ENCODE data around the gene TAS2R40.
A peak's percentile ranks its signal among the peaks of the same experiment; 100 is the strongest.

The TAS2R40 gene

DNA sequence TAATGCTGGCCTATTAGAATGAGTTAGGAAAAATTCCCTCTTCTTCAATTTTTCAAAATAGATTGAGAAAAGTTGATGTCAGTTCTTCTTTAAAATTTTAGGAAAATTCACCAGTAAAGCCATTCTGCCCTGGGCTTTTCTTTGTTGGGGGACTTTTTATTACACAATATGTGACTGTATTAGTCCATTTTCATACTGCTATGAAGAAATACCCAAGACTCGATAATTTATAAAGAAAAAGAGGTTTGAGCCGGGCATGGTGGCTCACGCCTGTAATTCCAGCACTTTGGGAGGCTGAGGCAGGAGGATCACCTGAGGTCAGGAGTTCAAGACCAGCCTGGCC lies 12.7 kb downstream of the TAS2R40 start:
- H3K9me3 ChIP-seq (ENCODE audit: insufficient read depth, low read length), result peaks cover 25% of the 10 kb centered on the region
- H3K4me1 ChIP-seq (ENCODE audit: insufficient read depth, insufficient read length), result no peaks in the 10 kb centered on the region
- no peak overlapping the region for H3K4me3 ChIP-seq (ENCODE audit: insufficient read length, low read depth)
- DNase-seq (ENCODE audit: low read depth, low spot score), result no peak
- TF ChIP-seq SUZ12 (IDR thresholded peaks at IDR 0.05; ENCODE audit: extremely low read depth, insufficient read depth, insufficient read length), result no peak
- no peak for TF ChIP-seq ZNF274 (IDR thresholded peaks at IDR 0.05; ENCODE audit: low read depth, low read length)
- TF ChIP-seq YY1 (IDR thresholded peaks at IDR 0.05; ENCODE audit: insufficient read depth, insufficient read length), result no peak
- H3K9ac ChIP-seq (ENCODE audit: insufficient read length, low read depth), result no peak overlapping the region
- no peaks in the 10 kb centered on the region for H3K36me3 ChIP-seq (ENCODE audit: insufficient read depth, insufficient read length, low read length)
- no peaks in the 10 kb centered on the region for H3K27me3 ChIP-seq (ENCODE audit: insufficient read depth, insufficient read length)

DNA sequence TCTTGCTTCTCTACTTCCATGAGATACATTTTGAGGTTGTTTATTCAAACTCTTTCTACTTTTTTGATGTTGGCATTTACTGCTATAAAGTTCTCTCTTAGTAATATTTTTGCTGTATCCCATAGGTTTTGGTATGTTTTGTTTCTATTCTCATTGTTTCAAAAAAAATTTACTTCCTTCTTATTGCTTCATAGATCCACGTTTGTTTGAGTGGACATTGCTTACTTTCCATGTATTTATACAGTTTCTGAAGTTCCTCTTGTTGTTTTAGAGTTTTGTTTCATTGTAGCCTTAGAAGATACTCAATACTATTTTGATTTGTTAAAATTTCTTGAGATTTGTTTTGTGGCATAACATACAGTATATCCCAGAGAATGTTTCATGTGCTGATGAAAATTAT lies 13.7 kb downstream of the TAS2R40 start:
- TF ChIP-seq ZNF274 (IDR thresholded peaks at IDR 0.05; ENCODE audit: low read depth, low read length) (no peak), SUZ12 (IDR thresholded peaks at IDR 0.05; ENCODE audit: extremely low read depth, insufficient read depth, insufficient read length) (no peak), YY1 (IDR thresholded peaks at IDR 0.05; ENCODE audit: insufficient read depth, insufficient read length) (no peak)
- DNase-seq (ENCODE audit: low read depth, low spot score), result no peak
- H3K27me3 ChIP-seq (ENCODE audit: insufficient read depth, insufficient read length), result no peaks in the 10 kb centered on the region
- H3K9ac ChIP-seq (ENCODE audit: insufficient read length, low read depth), result no peak overlapping the region
- no peaks in the 10 kb centered on the region for H3K4me1 ChIP-seq (ENCODE audit: insufficient read depth, insufficient read length)
- peaks cover 25% of the 10 kb centered on the region for H3K9me3 ChIP-seq (ENCODE audit: insufficient read depth, low read length)
- H3K4me3 ChIP-seq (ENCODE audit: insufficient read length, low read depth), result no peak overlapping the region
- no peaks in the 10 kb centered on the region for H3K36me3 ChIP-seq (ENCODE audit: insufficient read depth, insufficient read length, low read length)

- no peaks in the 10 kb centered on the region for H3K4me1 ChIP-seq (ENCODE audit: insufficient read depth, insufficient read length)
- TF ChIP-seq SUZ12 (IDR thresholded peaks at IDR 0.05; ENCODE audit: extremely low read depth, insufficient read depth, insufficient read length) (no peak), YY1 (IDR thresholded peaks at IDR 0.05; ENCODE audit: insufficient read depth, insufficient read length) (no peak), ZNF274 (IDR thresholded peaks at IDR 0.05; ENCODE audit: low read depth, low read length) (no peak)
- DNase-seq (ENCODE audit: low read depth, low spot score), result no peak
- H3K27me3 ChIP-seq (ENCODE audit: insufficient read depth, insufficient read length), result no peaks in the 10 kb centered on the region
- peaks cover 25% of the 10 kb centered on the region for H3K9me3 ChIP-seq (ENCODE audit: insufficient read depth, low read length)
- H3K9ac ChIP-seq (ENCODE audit: insufficient read length, low read depth), result no peak overlapping the region
- no peaks in the 10 kb centered on the region for H3K36me3 ChIP-seq (ENCODE audit: insufficient read depth, insufficient read length, low read length)
- no peak overlapping the region for H3K4me3 ChIP-seq (ENCODE audit: insufficient read length, low read depth)
Measured at GRCh38 chr7:143236408-143236990, 14.7 kb downstream of the TAS2R40 start.

GRCh38 chr7:143237366-143237765 lies 15.5 kb downstream of the TAS2R40 start:
- TF ChIP-seq SUZ12 (IDR thresholded peaks at IDR 0.05; ENCODE audit: extremely low read depth, insufficient read depth, insufficient read length) (no peak), ZNF274 (IDR thresholded peaks at IDR 0.05; ENCODE audit: low read depth, low read length) (no peak), YY1 (IDR thresholded peaks at IDR 0.05; ENCODE audit: insufficient read depth, insufficient read length) (no peak)
- no peaks in the 10 kb centered on the region for H3K4me1 ChIP-seq (ENCODE audit: insufficient read depth, insufficient read length)
- no peak overlapping the region for H3K4me3 ChIP-seq (ENCODE audit: insufficient read length, low read depth)
- H3K9me3 ChIP-seq (ENCODE audit: insufficient read depth, low read length), result peaks cover 25% of the 10 kb centered on the region
- no peak for DNase-seq (ENCODE audit: low read depth, low spot score)
- no peak overlapping the region for H3K9ac ChIP-seq (ENCODE audit: insufficient read length, low read depth)
- H3K27me3 ChIP-seq (ENCODE audit: insufficient read depth, insufficient read length), result no peaks in the 10 kb centered on the region
- H3K36me3 ChIP-seq (ENCODE audit: insufficient read depth, insufficient read length, low read length), result no peaks in the 10 kb centered on the region

GRCh38 chr7:143238289-143238980 lies 16.6 kb downstream of the TAS2R40 start:
- no peaks in the 10 kb centered on the region for H3K27me3 ChIP-seq (ENCODE audit: insufficient read depth, insufficient read length)
- no peaks in the 10 kb centered on the region for H3K36me3 ChIP-seq (ENCODE audit: insufficient read depth, insufficient read length, low read length)
- no peak for DNase-seq (ENCODE audit: low read depth, low spot score)
- H3K4me1 ChIP-seq (ENCODE audit: insufficient read depth, insufficient read length), result no peaks in the 10 kb centered on the region
- H3K4me3 ChIP-seq (ENCODE audit: insufficient read length, low read depth), result no peak overlapping the region
- TF ChIP-seq YY1 (IDR thresholded peaks at IDR 0.05; ENCODE audit: insufficient read depth, insufficient read length), result no peak
- TF ChIP-seq ZNF274 (IDR thresholded peaks at IDR 0.05; ENCODE audit: low read depth, low read length), result no peak
- TF ChIP-seq SUZ12 (IDR thresholded peaks at IDR 0.05; ENCODE audit: extremely low read depth, insufficient read depth, insufficient read length), result no peak
- H3K9me3 ChIP-seq (ENCODE audit: insufficient read depth, low read length), result peaks cover 25% of the 10 kb centered on the region
- H3K9ac ChIP-seq (ENCODE audit: insufficient read length, low read depth), result no peak overlapping the region

GRCh38 chr7:143239813-143240212 lies 18.0 kb downstream of the TAS2R40 start:
- H3K4me3 ChIP-seq (ENCODE audit: insufficient read length, low read depth), result no peak overlapping the region
- H3K9ac ChIP-seq (ENCODE audit: insufficient read length, low read depth), result no peak overlapping the region
- H3K4me1 ChIP-seq (ENCODE audit: insufficient read depth, insufficient read length), result no peaks in the 10 kb centered on the region
- H3K36me3 ChIP-seq (ENCODE audit: insufficient read depth, insufficient read length, low read length), result no peaks in the 10 kb centered on the region
- no peaks in the 10 kb centered on the region for H3K27me3 ChIP-seq (ENCODE audit: insufficient read depth, insufficient read length)
- no peak for TF ChIP-seq ZNF274 (IDR thresholded peaks at IDR 0.05; ENCODE audit: low read depth, low read length)
- TF ChIP-seq SUZ12 (IDR thresholded peaks at IDR 0.05; ENCODE audit: extremely low read depth, insufficient read depth, insufficient read length), result no peak
- no peak for TF ChIP-seq YY1 (IDR thresholded peaks at IDR 0.05; ENCODE audit: insufficient read depth, insufficient read length)
- DNase-seq (ENCODE audit: low read depth, low spot score), result no peak
- peaks cover 25% of the 10 kb centered on the region for H3K9me3 ChIP-seq (ENCODE audit: insufficient read depth, low read length)

- Histone ChIP-seq H3K9ac (ENCODE audit: insufficient read length, low read depth) (no peak overlapping the region), H3K4me1 (ENCODE audit: insufficient read depth, insufficient read length) (no peaks in the 10 kb centered on the region), H3K4me3 (ENCODE audit: insufficient read length, low read depth) (no peak overlapping the region), H3K27me3 (ENCODE audit: insufficient read depth, insufficient read length) (no peaks in the 10 kb centered on the region), H3K36me3 (ENCODE audit: insufficient read depth, insufficient read length, low read length) (no peaks in the 10 kb centered on the region), H3K9me3 (ENCODE audit: insufficient read depth, low read length) (peaks cover 23% of the 10 kb centered on the region)
- peak; percentile 70 for DNase-seq (ENCODE audit: low read depth, low spot score)
- TF ChIP-seq YY1 (IDR thresholded peaks at IDR 0.05; ENCODE audit: insufficient read depth, insufficient read length) (no peak), SUZ12 (IDR thresholded peaks at IDR 0.05; ENCODE audit: extremely low read depth, insufficient read depth, insufficient read length) (no peak), ZNF274 (IDR thresholded peaks at IDR 0.05; ENCODE audit: low read depth, low read length) (no peak)
Measured at GRCh38 chr7:143240291-143241168, 18.7 kb downstream of the TAS2R40 start.

Measured in NT2/D1 (cell line).